ENCODE measurements around the gene FBXO8. TPM values are rescaled to one million over a fixed set of nuclear protein-coding genes. Genes with fewer than 3 reads are reported as not detected.

FBXO8 gene
- total RNA-seq (ENCODE audit: unreplicated experiment), result 12.4 TPM
- long read RNA-seq, transcript FBXO8-201 (6 exons, 2,577 nt), result major isoform, 6 of 6 reads
- long read RNA-seq, partial matches to known transcripts, result 0 of 6 reads
- long read RNA-seq, other reads (novel, unspliced or antisense), result 0 of 6 reads

GRCh38 chr4:174283507-174284471 is at the start of gene FBXO8, which contains the start of gene CEP44:
Gene FBXO8, minus strand, starts transcription at chr4:174283667. Its CDS starts 20,575 bp downstream, at chr4:174263092.
Gene CEP44, plus strand, starts transcription at chr4:174283911. Its CDS starts 15,211 bp downstream, at chr4:174299122.
- peak; percentile 66 for DNase-seq (ENCODE audit: low spot score)
- Mint-ChIP-seq H3K27ac (ENCODE audit: unreplicated experiment) (peak within 1 kb of the TSS; percentile 100), H3K27me3 (ENCODE audit: unreplicated experiment) (peaks cover 14% of the 10 kb centered on the region), H3K36me3 (ENCODE audit: low read depth, unreplicated experiment) (no peaks in the 10 kb centered on the region), H3K4me1 (ENCODE audit: unreplicated experiment) (peaks cover 22% of the 10 kb centered on the region), H3K4me3 (ENCODE audit: unreplicated experiment) (peak within 1 kb of the TSS; percentile 99), H3K9me3 (ENCODE audit: unreplicated experiment) (no peaks in the 10 kb centered on the region)
- no peak for TF ChIP-seq CTCF (IDR thresholded peaks at IDR 0.05; ENCODE audit: unreplicated experiment)

GRCh38 chr4:174332741-174333493 is 49.5 kb upstream of the FBXO8 start:
- H3K4me3 Mint-ChIP-seq (ENCODE audit: unreplicated experiment), result no peak overlapping the region
- H3K27me3 Mint-ChIP-seq (ENCODE audit: unreplicated experiment), result no peaks in the 10 kb centered on the region
- no peak overlapping the region for H3K27ac Mint-ChIP-seq (ENCODE audit: unreplicated experiment)

GRCh38 chr4:174324725-174325124 is 41.3 kb upstream of the FBXO8 start:
- Mint-ChIP-seq H3K4me1 (ENCODE audit: unreplicated experiment) (peaks cover 5% of the 10 kb centered on the region), H3K27ac (ENCODE audit: unreplicated experiment) (no peak overlapping the region), H3K4me3 (ENCODE audit: unreplicated experiment) (no peak overlapping the region), H3K9me3 (ENCODE audit: unreplicated experiment) (no peaks in the 10 kb centered on the region), H3K36me3 (ENCODE audit: low read depth, unreplicated experiment) (no peaks in the 10 kb centered on the region), H3K27me3 (ENCODE audit: unreplicated experiment) (no peaks in the 10 kb centered on the region)
- no peak for DNase-seq (ENCODE audit: low spot score)
- TF ChIP-seq CTCF (IDR thresholded peaks at IDR 0.05; ENCODE audit: unreplicated experiment), result no peak

More at GRCh38 chr4:174332741-174333493, 49.5 kb upstream of the FBXO8 start:
- H3K36me3 Mint-ChIP-seq (ENCODE audit: low read depth, unreplicated experiment), result no peaks in the 10 kb centered on the region
- no peaks in the 10 kb centered on the region for H3K9me3 Mint-ChIP-seq (ENCODE audit: unreplicated experiment)
- no peak for DNase-seq (ENCODE audit: low spot score)
- no peaks in the 10 kb centered on the region for H3K4me1 Mint-ChIP-seq (ENCODE audit: unreplicated experiment)
- TF ChIP-seq CTCF (IDR thresholded peaks at IDR 0.05; ENCODE audit: unreplicated experiment), result no peak

- H3K36me3 Mint-ChIP-seq (ENCODE audit: low read depth, unreplicated experiment), result no peaks in the 10 kb centered on the region
- no peak for TF ChIP-seq CTCF (IDR thresholded peaks at IDR 0.05; ENCODE audit: unreplicated experiment)
These were observed 40.8 kb upstream of the FBXO8 start for GRCh38 chr4:174324236-174324635.

More at GRCh38 chr4:174324236-174324635, 40.8 kb upstream of the FBXO8 start:
- Mint-ChIP-seq H3K27me3 (ENCODE audit: unreplicated experiment) (no peaks in the 10 kb centered on the region), H3K9me3 (ENCODE audit: unreplicated experiment) (no peaks in the 10 kb centered on the region), H3K27ac (ENCODE audit: unreplicated experiment) (no peak overlapping the region), H3K4me1 (ENCODE audit: unreplicated experiment) (peaks cover 5% of the 10 kb centered on the region), H3K4me3 (ENCODE audit: unreplicated experiment) (no peak overlapping the region)
- DNase-seq (ENCODE audit: low spot score), result no peak

All from endothelial cell (in vitro differentiated cells).